Measurements from ENCODE around the gene BCAS3. TPM values are rescaled to one million over a fixed set of nuclear protein-coding genes. Genes with fewer than 3 reads are reported as not detected.
A peak's percentile ranks its signal among the peaks of the same experiment; 100 is the strongest.

Gene BCAS3
- total RNA-seq, 1 donor from 2014 or later: 75.9 TPM

GRCh38 chr17:60790205-60790604 lies 112.6 kb downstream of the BCAS3 start:
- Histone ChIP-seq H3K4me1 (no peaks in the 10 kb centered on the region), H3K4me3 (no peak overlapping the region), H3K27ac (no peak overlapping the region), H3K36me3 (no peaks in the 10 kb centered on the region), H3K9me3 (no peaks in the 10 kb centered on the region), H3K27me3 (no peaks in the 10 kb centered on the region)
- no peak for DNase-seq (ENCODE audit: low spot score in 2 of 2)
- intact Hi-C loops (cut with DNase I): no loop called here
- TF ChIP-seq CTCF (IDR thresholded peaks at IDR 0.05): no peak

- no peaks in the 10 kb centered on the region for H3K27me3 ChIP-seq
These were observed 114.7 kb downstream of the BCAS3 start for GRCh38 chr17:60792250-60792898.

GRCh38 chr17:60798576-60798975 lies 120.9 kb downstream of the BCAS3 start:
- Histone ChIP-seq H3K36me3 (no peaks in the 10 kb centered on the region), H3K27ac (no peak overlapping the region), H3K9me3 (no peaks in the 10 kb centered on the region), H3K4me3 (no peak overlapping the region), H3K4me1 (no peaks in the 10 kb centered on the region), H3K27me3 (no peaks in the 10 kb centered on the region)
- intact Hi-C loops (cut with DNase I): no loop called here
- no peak for TF ChIP-seq CTCF (IDR thresholded peaks at IDR 0.05)
- no peak for DNase-seq (ENCODE audit: low spot score in 2 of 2)

More at GRCh38 chr17:60792250-60792898, 114.7 kb downstream of the BCAS3 start:
- H3K27ac ChIP-seq: peak overlapping the region; percentile 69 to 70
- no peaks in the 10 kb centered on the region for H3K4me1 ChIP-seq
- intact Hi-C loops (cut with DNase I): no loop called here
- H3K4me3 ChIP-seq: no peak overlapping the region
- DNase-seq (ENCODE audit: low spot score in 2 of 2): peak; percentile 12 to 75
- H3K36me3 ChIP-seq: no peaks in the 10 kb centered on the region
- no peaks in the 10 kb centered on the region for H3K9me3 ChIP-seq
- TF ChIP-seq CTCF (IDR thresholded peaks at IDR 0.05): no peak

- no peaks in the 10 kb centered on the region for H3K27me3 ChIP-seq
- no peak for TF ChIP-seq CTCF (IDR thresholded peaks at IDR 0.05)
- no peak overlapping the region for H3K4me3 ChIP-seq
- no peak for DNase-seq (ENCODE audit: low spot score in 2 of 2)
- no peaks in the 10 kb centered on the region for H3K9me3 ChIP-seq
- no peaks in the 10 kb centered on the region for H3K36me3 ChIP-seq
- intact Hi-C loops (cut with DNase I): no loop called here
- no peaks in the 10 kb centered on the region for H3K4me1 ChIP-seq
- no peak overlapping the region for H3K27ac ChIP-seq
These were observed 124.7 kb downstream of the BCAS3 start for GRCh38 chr17:60802377-60802776.

GRCh38 chr17:60803059-60803458 lies 125.4 kb downstream of the BCAS3 start:
- Histone ChIP-seq H3K27ac (no peak overlapping the region), H3K4me1 (no peaks in the 10 kb centered on the region), H3K27me3 (no peaks in the 10 kb centered on the region), H3K4me3 (no peak overlapping the region), H3K9me3 (no peaks in the 10 kb centered on the region), H3K36me3 (no peaks in the 10 kb centered on the region)
- no peak for TF ChIP-seq CTCF (IDR thresholded peaks at IDR 0.05)
- no peak for DNase-seq (ENCODE audit: low spot score in 2 of 2)
- intact Hi-C loops (cut with DNase I): no loop called here

- TF ChIP-seq CTCF (IDR thresholded peaks at IDR 0.05): no peak
- no peak for DNase-seq (ENCODE audit: low spot score in 2 of 2)
- Histone ChIP-seq H3K27ac (no peak overlapping the region), H3K4me1 (no peaks in the 10 kb centered on the region), H3K27me3 (no peaks in the 10 kb centered on the region), H3K9me3 (no peaks in the 10 kb centered on the region), H3K4me3 (no peak overlapping the region), H3K36me3 (peaks cover 0 to 6% of the 10 kb centered on the region in 2 donors)
- intact Hi-C loops (cut with DNase I): no loop called here
These were observed 127.2 kb downstream of the BCAS3 start for GRCh38 chr17:60804831-60805230.
